HS-5 (cell line): ENCODE results near the gene FANCC.
"Not testable (repeated sequence)": the region's sequence is repeated elsewhere in the genome, so short reads cannot be mapped to it uniquely, and the experiment has no call there.

Source experiments
- DNase-seq: peaks from one replicate; pipeline ENCODE4 v3.0.0-alpha.2; 2012; ENCODE audit warnings: low read depth

FANCC gene

DNA sequence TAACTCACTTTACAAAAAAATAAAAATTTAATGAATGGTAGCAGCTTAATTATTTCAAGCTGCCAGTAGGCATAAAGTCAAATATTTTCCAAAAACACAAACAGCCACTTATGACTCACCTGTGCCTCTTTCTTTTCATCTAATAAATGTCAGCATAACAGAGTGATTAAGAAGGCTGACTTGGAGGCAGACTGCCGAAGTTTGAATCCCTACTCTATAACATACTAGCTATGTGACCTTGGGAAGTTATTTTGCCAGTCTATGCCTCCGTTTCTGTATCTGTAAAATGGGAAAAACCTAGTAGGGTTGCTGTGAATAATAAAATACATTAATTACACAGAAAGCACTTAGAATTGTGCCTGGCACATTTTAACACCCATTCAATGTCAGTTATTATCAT is 33.8 kb downstream of the FANCC start:
- no peak for DNase-seq

DNA sequence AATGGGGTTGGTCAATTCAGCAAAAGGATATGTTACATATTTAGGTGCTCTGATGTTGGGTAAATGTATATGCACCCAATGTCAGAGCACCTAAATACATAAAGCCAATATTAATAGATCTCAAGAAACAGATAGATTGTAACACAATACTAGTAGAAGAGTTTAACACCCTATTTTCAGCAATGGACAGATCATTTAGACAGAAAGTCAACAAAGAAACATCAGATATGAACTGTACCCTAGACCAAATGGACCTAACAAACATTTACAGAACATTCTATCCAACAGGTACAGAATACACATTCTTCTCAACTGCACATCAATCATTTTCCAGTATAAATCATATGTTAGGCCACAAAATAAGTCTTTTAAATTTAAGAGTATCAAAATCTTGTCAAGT is 35.2 kb downstream of the FANCC start:
- DNase-seq, result no peak

DNA sequence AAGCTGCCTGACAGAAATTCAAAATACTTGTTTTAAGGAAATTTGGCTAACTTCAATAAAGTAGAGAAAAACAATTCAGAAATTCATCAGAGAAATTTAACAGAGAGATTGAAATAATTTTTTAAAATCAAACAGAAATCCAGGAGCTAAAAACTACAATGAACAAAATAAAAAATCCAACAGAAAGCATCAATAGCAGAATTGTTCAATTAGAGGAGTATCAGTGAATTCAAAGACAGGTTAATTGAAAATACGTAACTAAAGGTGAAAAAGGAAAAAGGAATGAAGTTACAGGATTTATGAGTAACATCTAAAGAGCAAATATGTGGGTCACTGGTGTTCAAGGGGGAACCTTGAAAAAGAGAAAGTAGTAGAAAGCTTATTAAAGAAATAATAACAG is 36.8 kb downstream of the FANCC start:
- DNase-seq, result no peak

- no peak for DNase-seq
These were observed 40.0 kb downstream of the FANCC start for GRCh38 chr9:95277509-95277908.

DNA sequence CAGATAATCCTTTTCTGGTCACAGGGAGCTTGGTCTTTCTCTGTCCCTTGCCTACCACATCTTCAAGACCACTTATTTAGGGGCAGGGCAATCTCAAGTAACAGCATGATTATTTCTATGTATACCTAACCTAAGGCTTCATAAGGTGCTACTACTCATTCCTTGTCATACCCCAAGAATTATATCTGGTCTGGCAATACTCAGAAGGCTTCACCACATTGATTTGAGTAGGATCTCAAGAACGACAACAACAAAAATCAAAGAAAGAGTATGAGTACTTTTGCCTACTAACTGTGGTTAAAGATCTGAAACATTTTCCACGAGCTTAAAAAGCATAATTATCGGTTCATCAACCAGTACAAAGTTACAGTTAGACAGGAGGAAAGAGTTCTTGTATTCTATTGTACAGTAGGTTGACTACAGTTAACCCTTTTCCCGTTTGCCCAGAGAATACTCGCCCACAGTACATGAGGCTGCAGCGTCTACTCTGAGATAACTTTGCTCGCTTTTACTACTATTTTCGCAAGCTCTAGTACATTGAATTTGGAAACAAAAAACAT is 41.0 kb downstream of the FANCC start:
- no peak for DNase-seq

DNA sequence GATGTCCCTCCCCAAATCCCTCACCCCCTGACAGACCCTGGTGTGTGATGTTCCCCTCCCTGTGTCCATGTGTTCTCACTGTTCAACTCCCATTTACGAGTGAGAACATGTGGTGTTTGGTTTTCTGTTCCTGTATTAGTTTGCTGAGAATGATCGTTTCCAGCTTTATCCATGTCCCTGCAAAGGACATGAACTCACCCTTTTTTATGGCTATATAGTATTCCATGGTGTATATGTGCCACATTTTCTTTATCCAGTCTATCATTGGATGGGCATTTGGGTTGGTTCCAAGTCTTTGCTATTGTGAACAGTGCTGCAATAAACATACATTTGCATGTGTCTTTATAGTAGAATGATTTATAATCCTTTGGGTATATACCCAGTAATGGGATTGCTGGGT is 43.3 kb downstream of the FANCC start:
- DNase-seq, result not testable (repeated sequence)

GRCh38 chr9:95273369-95274022 is 44.0 kb downstream of the FANCC start:
- DNase-seq, result no peak

- DNase-seq, result no peak
These were observed 44.7 kb downstream of the FANCC start for GRCh38 chr9:95272830-95273229.

DNA sequence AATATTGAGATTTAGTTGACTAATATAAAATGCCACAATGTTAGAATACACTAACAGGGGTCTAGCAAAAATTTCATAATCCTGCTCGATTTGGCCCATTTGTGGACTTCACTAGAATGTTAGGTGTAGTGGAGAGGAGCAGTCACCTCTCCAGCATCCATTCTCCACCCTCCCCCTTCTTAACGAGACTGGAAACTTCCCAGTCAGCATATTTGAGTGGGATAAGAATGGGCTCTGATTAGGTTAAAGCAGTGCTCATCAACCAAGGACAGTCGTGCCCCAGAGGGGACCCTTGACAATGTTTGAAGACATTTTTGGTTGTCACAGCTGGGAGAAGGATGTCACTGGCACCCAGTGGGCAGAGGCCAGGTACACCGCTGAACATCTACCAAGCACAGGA is 46.7 kb downstream of the FANCC start:
- no peak for DNase-seq

DNA sequence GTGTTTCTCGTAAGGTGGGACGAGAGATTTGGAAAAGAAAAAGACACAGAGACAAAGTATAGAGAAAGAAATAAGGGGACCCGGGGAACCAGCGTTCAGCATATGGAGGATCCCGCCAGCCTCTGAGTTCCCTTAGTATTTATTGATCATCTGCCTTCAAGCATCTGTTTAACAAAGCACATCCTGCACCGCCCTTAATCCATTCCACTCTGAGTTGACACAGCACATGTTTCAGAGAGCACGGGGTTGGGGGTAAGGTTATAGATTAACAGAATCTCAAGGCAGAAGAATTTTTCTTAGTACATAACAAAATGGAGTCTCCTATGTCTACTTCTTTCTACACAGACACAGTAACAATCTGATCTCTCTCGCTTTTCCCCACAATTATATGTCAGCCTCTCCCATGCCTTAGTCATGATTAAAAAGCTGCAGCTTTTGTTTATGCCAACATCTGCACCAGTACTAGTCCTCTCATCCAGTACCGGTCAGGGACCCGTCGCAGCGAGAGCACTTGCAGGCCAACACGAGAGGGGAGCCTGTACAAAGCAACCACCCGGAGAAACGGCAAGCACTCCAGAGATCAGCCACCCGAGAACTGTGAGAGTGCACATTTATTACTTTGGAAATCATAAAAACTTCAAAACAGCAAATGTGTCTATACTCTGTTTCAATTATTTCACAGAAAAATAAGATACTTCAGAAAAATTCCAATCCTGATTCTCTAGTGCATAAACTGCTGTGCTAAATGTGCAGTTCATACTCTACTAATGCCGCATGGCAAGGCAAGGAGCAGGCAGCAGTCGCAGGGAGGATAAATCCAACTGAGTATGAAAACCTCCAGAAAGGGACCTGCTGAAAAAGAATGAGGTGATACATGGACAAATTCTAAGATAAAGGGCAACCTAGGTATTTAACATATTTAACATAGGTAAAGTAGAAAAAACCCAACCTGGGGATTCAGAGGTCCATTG is 47.4 kb downstream of the FANCC start:
- not testable (repeated sequence) for DNase-seq

DNA sequence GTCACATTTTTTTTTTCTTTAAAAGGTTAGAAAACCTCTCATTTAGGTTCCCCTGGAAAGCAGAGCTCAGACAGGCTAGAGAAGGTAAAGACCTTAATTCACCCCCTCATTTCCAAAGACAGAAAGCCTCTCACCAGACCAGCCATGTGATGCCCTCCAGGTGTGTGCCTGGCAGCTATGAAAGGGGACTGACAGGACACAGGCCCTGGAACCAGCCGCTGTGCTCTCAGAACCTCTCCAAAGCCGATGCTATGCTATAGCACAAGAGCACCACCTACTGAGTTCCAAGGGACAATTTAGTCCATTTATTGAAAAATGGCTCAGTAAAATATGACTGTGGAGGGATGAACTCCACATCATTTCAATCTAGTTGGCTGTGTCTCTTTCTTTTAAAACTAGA is 48.8 kb downstream of the FANCC start:
- no peak for DNase-seq

GRCh38 chr9:95266649-95267048 is 50.9 kb downstream of the FANCC start:
- no peak for DNase-seq

GRCh38 chr9:95265960-95266359 is 51.5 kb downstream of the FANCC start:
- no peak for DNase-seq

GRCh38 chr9:95264954-95265615 is 52.4 kb downstream of the FANCC start:
- DNase-seq, result no peak

DNA sequence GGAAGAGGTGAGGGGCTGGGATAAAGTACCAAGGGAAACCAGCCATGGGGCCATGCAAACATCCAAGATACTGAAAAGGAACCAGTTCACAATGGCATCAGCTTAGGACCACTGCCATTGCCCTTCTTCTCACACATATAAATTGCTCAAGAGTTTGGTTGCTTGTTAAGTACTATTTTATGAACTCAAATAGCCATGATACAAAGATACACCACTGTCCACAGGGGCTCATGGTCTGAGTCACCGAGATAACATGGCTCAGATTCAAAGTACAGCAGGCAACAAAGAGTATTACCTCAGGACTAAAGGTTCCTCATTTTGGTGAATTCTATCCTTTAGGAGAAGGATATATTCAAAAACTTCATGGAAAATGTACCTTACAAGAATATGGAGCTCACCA is 55.6 kb downstream of the FANCC start:
- no peak for DNase-seq

DNA sequence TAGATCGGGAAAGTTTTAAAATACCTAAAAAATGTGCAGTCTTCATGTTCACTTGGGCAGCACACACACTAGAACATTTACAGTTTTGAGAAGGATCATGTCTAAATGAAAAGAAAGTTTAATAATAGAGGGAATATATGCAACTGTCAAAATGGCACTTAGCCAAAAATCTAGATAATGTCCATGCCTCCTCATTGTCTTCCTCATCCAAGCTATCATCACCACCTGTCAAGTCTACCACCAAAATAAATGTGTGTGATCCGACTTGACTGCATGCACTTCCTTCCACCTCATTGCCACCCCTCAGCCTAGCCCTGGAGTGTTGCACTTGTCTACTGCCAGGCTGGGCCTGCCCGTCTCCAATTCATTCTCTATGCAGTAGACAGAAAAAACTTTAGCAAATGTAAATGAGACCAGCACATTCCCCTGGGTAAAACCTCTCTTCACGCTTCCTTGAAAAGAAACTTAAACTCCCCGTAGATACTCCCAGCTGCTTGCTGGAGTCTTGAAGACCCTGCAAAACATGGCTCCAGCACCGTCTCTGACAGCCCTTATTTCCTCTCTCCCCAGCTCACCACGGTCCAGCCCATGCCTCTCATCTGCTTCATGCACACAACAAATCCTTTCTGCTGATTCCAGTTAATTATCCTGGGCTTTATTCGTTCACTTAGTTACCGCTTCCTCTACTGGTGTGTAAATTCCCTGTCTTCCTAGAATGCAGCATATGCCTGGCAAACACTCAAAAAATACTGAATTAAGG is 66.9 kb downstream of the FANCC start:
- no peak for DNase-seq

DNA sequence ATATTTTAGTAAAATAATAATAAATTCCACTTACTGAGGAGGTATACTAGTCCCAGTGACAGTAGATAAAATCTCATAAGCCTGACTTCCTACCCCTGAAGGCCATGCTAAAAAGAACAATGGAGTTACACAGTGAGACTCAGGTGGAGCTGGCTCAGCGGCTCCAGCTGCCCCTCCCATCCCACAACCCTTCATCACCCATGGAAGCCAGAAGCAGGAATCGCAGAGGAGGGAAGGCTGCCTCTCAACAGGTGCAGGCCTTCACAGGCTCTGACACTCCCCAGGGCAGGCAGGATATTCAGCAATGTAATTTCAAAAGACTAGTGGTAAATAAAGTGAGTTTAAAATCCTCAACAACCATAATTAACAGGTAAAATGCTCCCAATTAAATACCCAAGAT is 67.5 kb downstream of the FANCC start:
- DNase-seq, result no peak

DNA sequence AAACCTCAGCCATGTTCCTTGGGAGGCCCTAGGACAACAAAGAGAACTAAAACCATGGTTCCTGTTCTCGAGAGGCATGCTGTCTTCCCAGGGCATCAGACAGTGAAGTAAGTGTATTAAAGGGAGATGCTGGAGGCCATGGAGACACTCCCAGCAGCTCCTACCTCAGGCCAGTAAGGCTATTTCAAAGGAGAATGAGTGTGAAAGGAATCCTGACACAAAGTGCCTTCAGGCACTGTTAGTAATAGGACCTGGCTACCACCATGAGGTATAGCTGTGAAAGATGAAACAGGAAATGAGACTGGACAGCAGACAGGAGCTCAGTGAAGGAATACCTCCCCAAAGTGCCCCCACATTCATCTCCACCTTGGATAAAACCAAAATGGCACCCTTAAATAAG is 71.0 kb downstream of the FANCC start:
- no peak for DNase-seq

GRCh38 chr9:95242613-95243012 is 74.9 kb downstream of the FANCC start:
- DNase-seq, result no peak

GRCh38 chr9:95239071-95239470 is 78.4 kb downstream of the FANCC start:
- DNase-seq, result no peak

- DNase-seq, result no peak
These were observed 80.2 kb downstream of the FANCC start for GRCh38 chr9:95237336-95237735.

- no peak for DNase-seq
These were observed 87.5 kb downstream of the FANCC start for GRCh38 chr9:95230046-95230445.
